SK-MEL-5 (cell line): ENCODE results near the gene NKAIN4. TPM values are rescaled to one million over a fixed set of nuclear protein-coding genes. Genes with fewer than 3 reads are reported as not detected.

Experiments
- DNase-seq: peaks from one replicate; pipeline ENCODE4 v3.0.0-alpha.2; 2016; ENCODE audit warnings: low read depth, low spot score
- in situ Hi-C: cut with HindIII; loops from 2 replicates; pipeline ENCODE4 v1.10.0; 2016; ENCODE audit warnings: low sequenced_read_pairs, high pct_unique_total_duplicates, low pct_unique_long_range_greater_than_20kb
- total RNA-seq: library from RNA; depleted of rRNA; stranded (reverse); fragments of >200 nt; shearing (Covaris generic); gene quantifications from 2 replicates; pipeline ENCODE4 v1.2.3, GENCODE V29; 2014

NKAIN4 gene
- total RNA-seq, 1 experiment from 2014 or later, result not detected

GRCh38 chr20:63218701-63219446 is 35.4 kb downstream of the NKAIN4 start:
- in situ Hi-C loops, result no loop called here
- DNase-seq, result no peak

- DNase-seq, result no peak
- in situ Hi-C loops, result no loop called here
Observed at GRCh38 chr20:63217706-63218105, 36.6 kb downstream of the NKAIN4 start.

GRCh38 chr20:63216849-63217471 is 37.3 kb downstream of the NKAIN4 start:
- no peak for DNase-seq
- in situ Hi-C loops, result no loop called here

- peak; percentile 95 for DNase-seq
- in situ Hi-C loops, result no loop called here
Observed at GRCh38 chr20:63216041-63216848, 38.0 kb downstream of the NKAIN4 start, which contains the start of gene YTHDF1. YTHDF1 (minus strand) TSS chr20:63216131; CDS start chr20:63215892, 239 bp downstream.

- in situ Hi-C loops, result no loop called here
- DNase-seq, result peak; percentile 74
Observed at GRCh38 chr20:63215101-63216040, 38.9 kb downstream of the NKAIN4 start.

GRCh38 chr20:63214514-63214913 is 39.7 kb downstream of the NKAIN4 start:
- no peak for DNase-seq

GRCh38 chr20:63212792-63213191 is 41.5 kb downstream of the NKAIN4 start:
- no peak for DNase-seq
- in situ Hi-C loops, result no loop called here

More at GRCh38 chr20:63214514-63214913, 39.7 kb downstream of the NKAIN4 start:
- in situ Hi-C loops, result no loop called here

- in situ Hi-C loops, result no loop called here
Observed at GRCh38 chr20:63212393-63212730, 41.9 kb downstream of the NKAIN4 start.

GRCh38 chr20:63210011-63210605 is 44.2 kb downstream of the NKAIN4 start:
- in situ Hi-C loops, result no loop called here
- no peak for DNase-seq

More at GRCh38 chr20:63212393-63212730, 41.9 kb downstream of the NKAIN4 start:
- no peak for DNase-seq

- DNase-seq, result no peak
- in situ Hi-C loops, result no loop called here
Observed at GRCh38 chr20:63208346-63208909, 45.8 kb downstream of the NKAIN4 start.

- DNase-seq, result no peak
- in situ Hi-C loops, result no loop called here
Observed at GRCh38 chr20:63206878-63207277, 47.4 kb downstream of the NKAIN4 start.

GRCh38 chr20:63205896-63206295 is 48.4 kb downstream of the NKAIN4 start:
- DNase-seq, result no peak
- in situ Hi-C loops, result no loop called here

- in situ Hi-C loops, result no loop called here
- DNase-seq, result no peak
Observed at GRCh38 chr20:63204362-63204761, 49.9 kb downstream of the NKAIN4 start.

- in situ Hi-C loops, result no loop called here
- DNase-seq, result no peak
Observed at GRCh38 chr20:63202811-63203526, 51.3 kb downstream of the NKAIN4 start.

GRCh38 chr20:63202021-63202420 is 52.2 kb downstream of the NKAIN4 start:
- in situ Hi-C loops, result no loop called here
- DNase-seq, result no peak

GRCh38 chr20:63198606-63199005 is 55.7 kb downstream of the NKAIN4 start:
- no peak for DNase-seq
- in situ Hi-C loops, result no loop called here
